Measurements from ENCODE around the gene CLDN12.
A peak's percentile ranks its signal among the peaks of the same experiment; 100 is the strongest.

CLDN12 gene

DNA sequence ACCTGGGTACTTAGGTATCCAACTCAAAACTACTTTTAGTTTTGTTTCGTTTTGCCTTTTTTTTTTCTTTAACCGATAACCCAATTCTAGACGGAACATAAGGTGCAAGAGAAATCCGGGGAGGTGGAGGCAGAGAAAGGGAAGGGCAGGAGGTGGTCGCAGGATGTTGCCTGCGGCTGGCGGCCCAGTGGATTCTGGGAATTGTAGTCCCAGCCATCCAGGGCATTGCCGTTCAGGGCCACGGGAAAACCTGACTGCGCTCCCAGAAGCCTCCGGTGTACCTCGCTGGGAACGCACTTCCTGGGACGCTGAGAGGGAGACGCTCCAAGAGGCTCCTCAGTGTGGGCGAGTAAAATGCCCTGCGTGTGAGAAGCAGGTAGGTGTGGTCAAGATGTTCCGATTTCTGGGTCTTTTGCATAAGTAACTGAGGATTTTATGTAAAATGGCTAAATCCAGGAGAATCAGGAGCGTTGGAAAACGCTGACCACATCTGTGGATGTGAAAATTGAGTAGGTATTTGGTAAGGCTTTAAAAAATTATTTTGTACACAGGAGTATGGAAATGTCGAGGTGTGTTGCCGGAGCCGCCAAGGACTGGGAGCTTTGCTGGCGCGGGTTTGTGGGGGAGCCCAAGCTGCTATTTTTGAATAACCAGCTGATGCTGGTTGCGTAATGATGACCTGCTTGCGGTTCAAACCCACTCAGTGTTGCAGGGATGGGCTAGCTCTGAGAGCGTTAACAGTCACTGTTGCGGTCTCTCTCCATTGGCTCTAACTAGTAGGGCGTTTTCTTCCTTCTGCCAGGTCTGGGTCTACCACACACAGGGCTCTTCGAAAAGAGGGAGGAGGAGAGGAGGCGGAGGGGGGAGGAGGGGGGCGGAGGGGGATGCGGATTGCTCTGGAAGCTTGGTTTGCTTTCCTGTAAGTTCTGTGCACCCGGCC lies at the start of gene CLDN12:
Gene CLDN12, plus strand, starts transcription at position 288 of the 940 bp plus-strand sequence. CDS start 9,216 bp downstream, outside the sequence.
- DNase-seq: peak; percentile 77

DNA sequence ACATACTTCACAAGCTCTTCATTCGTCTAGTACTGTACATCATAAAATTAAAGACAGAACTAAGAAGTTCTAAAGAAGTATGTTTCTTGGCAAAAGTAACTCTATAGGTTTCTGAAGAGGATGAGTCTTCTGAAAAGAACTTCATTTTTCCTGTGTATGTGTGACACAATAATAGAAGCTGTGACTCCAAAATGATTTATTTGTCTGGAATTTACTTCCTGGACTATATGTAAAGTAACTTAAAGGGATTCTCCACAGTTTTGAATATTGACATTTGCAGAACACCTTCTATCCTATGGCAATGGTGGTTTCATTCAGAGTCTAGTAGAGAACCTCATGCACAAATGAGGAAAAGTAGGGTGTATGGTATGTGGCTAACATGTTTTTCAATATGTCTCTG lies 19.8 kb upstream of the CLDN12 start:
- DNase-seq: no peak

DNA sequence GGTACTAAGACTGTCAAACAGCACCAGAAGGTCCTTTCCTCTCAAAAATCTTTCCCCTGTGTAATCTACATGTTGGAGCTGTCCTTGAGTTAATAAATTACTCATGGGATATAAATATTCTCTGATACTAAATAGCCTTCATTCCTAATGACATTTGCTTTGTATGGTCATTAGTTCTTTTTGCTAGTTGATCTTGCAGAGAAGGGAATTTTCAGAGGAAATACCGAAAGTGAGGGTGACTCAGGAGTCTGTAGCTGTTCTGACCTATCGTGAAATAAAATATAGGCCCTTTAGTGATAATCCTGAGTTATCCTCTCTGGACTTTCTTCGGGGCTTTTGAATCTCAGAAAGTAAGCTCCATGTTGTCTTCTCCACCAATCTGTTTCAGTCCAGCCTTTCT lies 19.4 kb upstream of the CLDN12 start:
- no peak for DNase-seq

DNA sequence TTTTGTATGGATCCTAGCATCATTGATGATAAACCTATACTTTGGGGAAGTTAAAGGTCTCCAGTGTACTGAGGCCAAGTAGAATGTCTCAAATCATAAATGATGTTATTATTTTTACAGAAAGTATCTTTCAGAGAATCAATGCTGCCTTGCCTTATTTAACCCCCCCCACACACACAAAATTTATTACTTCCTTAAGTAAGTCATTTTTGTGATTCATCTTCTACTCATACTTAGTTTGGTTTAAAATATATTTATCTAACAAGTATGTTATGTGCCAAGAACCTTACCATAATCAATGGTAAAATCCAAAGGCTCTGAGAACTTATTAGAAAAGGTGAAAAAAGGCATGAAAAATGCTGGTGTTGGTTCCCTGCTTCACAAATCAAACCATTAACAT lies 18.8 kb upstream of the CLDN12 start:
- DNase-seq: no peak

DNA sequence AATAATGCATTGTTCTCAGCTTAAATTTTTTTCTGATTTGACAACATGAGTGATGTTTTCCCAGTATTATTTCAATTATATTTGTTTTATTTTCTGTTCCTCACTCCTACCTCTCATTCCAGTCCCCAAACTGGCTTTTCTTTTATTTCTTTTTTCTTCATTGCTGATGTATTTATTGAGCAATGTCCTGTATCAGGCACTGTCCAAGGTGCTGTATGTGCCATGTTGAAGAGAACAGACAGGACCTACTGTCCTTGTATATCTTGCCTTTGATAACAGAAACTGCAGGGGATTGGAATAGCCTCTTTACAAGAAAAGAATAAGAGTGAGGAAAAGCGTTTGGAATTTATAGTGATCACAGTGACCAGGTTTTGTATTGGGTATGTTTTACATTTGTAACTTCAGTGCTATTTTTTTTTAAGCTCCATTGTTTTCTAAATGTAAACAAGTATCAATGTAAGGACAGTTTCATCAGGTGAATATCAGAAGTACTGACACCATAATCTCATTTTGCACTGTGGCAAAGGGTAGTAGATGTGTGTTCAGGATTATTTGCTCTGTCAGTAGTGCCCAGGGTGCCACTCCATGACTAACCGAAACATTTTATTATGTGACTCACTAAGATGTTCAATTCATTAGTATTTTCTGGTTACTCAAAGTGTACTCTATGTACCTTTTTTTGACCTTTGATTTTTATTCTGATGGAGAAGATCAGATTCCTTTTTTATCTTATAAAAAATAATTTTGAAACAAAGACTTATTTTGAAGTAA lies 15.6 kb upstream of the CLDN12 start:
- no peak for DNase-seq

DNA sequence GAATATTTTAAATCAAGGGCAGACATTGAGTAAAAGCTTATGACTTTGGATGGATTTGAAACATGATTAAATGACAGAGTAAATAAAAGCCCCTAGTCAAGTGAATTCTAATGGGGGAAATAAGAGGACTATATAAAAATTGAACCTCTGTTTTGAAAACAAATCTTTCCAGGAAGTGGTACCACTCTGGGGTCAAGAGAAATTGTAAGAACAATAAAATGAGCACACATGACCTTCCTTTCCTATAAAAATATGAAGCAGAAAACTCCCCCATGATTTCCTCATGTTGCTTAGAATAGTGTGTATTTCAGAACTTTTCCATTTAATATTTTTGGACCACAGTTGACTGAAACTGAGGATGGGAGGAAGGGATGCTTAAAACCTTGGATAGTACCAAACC lies 12.3 kb upstream of the CLDN12 start:
- no peak for DNase-seq

DNA sequence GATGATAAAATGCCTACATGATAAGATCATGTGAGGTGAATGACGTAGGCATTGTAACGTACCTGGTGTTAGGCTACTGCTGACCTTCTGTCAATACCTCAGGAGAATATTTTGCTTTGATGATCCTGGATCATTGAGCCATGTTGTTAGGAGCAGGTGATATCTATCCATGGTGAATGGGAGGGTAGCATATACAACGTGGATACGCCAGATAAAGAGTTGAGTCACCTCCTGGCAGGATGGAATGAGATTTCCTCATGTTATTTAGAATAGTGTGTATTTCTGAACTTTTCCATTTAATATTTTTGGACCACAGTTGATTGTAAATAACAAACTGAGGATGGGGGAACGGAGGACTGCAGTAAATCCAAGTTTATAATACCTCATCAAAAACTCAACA lies 11.8 kb upstream of the CLDN12 start:
- DNase-seq: no peak

DNA sequence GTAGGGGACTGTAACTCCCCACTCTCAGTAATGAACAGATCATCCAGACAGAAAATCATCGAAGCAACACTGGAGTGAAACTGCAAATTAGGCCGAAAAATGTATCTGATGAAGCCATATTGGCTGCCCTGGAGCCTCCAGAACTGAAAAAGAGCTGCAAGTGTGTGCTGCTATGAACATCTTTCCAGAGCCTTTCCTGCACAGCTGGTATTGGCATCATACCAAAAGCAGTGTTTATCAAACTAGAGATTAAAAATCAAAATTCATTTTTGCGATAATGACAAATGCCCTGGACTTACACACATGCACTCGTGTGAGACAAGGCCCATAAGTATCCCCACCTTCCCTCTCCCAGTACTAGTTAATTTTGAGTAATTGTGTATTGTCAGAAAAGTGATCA lies 6.8 kb upstream of the CLDN12 start:
- DNase-seq: no peak

DNA sequence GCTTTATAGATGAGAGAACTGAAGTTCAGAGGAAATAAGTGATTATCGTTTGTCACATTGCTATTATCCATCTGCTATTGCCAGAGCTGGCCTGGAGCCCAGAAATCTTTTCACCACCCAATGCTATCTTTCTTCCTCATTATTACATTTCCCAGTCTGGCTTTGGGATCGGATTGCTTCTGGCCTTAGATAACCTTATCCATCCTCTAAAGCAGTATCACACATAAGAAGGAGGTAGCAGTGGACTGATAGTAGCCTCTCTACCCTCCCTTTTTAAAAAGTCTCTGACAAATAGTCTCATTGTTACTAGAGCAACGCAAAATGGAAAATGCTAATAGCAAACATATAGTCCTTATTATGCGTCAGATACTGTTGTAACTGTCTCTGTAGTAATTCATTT lies 1.3 kb upstream of the CLDN12 start:
- no peak for DNase-seq

DNA sequence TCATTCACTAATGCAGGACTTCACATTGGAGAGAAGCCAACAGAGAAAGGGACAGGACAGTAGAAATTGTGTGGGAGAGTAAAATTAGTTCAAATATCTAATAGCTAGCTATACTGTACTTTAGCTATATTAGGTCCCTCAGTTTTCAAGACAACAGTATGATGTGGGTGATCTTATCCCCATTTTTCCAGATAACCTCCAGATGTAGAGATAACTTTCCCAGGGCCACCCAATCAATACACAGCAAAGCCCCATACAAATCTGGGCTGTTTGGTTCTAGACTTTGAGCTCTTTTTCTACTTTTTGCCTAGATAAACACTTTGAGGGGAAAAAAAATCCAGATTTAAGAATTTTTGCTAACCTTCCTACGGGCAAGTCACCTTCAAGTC lies 482 bp upstream of the CLDN12 start:
- no peak for DNase-seq

DNA sequence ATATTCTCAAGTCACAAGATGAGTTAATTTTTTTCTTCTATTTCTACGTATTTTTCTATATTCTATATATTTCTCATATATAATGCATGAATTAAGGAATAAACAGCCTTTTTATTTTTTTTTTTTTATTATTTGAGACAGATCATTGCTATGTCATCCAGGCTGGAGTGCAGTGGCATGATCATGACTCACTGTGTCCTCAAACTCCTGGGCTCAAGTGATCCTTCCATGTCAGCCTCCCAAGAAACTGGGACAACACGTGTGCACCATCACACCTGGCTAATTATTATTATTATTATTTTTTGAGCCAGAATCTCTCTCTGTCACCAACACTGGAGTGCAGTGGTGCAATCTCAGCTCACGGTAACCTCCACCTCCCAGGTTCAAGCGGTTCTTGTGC lies 1.5 kb downstream of the CLDN12 start:
- DNase-seq: no peak

DNA sequence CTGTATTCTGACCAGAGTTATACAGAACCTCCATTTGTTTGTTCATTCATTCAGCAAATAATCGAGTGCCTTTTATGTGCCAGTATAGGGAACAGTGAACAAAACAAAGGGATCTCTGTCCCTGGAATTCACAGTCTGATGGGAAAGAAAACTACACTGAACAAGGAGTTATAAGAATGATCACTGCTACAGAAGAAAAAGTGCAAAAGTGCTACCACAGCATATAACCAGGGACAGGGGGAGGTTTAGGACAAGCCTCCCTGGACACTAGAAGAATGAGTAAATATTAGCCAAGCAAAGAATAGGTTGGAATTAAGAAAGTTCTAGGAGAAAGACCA lies 4.2 kb downstream of the CLDN12 start:
- DNase-seq: no peak

DNA sequence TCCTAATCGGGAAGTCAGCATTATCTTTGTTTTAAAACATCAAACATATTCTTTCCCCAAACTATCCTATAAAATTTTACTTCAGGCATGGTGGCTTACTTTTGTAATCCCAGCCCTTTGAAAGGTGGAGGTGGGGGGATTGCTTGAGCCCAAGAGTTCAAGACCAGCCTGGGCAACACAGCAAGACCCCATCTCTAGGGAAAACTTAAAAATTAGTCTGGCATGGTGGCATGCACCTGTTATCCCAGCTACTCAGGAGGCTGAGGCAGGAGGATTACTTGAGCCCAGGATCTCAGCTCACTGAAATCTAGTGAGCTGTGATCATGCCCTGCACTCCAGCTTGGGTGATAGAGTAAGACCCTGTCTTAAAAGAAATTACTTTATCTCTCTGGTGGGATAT lies 4.9 kb downstream of the CLDN12 start:
- no peak for DNase-seq

DNA sequence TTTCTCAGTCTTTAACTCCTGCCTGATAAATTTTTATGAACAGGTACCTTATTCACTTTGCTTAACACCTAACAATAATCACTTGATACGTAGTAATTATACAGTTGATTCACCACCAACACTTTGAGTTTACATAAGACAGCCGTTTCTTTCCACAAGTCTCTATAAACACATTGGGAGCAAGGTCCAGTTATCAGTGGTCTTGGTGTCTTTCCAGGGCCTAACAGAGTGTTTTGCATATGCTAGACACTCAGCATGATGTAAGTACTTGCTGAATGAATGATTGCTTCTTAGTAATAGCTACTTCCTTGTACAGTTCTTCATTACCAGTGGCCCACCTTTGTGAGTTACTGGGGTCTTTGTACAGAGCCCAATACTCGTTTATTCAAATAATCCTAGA lies 6.4 kb downstream of the CLDN12 start:
- no peak for DNase-seq

DNA sequence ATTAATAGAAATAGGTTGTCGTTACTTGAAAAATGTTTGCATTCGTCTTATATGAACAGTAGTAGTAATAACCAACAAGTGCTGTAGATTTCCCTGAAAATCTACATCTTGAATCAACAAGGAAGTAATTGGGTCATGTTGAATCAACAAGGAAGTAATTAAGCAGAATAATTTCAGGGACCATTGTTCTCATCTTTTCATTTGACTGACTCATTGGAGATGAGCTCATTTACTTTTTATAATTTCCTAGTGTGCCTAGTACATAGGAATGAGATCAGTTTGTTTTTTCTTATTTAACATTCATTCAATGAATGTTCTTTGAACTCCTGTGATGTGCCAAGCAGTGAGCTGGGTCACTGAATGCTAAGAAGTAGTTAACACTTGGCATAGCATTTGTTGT lies 8.2 kb downstream of the CLDN12 start:
- DNase-seq: no peak

DNA sequence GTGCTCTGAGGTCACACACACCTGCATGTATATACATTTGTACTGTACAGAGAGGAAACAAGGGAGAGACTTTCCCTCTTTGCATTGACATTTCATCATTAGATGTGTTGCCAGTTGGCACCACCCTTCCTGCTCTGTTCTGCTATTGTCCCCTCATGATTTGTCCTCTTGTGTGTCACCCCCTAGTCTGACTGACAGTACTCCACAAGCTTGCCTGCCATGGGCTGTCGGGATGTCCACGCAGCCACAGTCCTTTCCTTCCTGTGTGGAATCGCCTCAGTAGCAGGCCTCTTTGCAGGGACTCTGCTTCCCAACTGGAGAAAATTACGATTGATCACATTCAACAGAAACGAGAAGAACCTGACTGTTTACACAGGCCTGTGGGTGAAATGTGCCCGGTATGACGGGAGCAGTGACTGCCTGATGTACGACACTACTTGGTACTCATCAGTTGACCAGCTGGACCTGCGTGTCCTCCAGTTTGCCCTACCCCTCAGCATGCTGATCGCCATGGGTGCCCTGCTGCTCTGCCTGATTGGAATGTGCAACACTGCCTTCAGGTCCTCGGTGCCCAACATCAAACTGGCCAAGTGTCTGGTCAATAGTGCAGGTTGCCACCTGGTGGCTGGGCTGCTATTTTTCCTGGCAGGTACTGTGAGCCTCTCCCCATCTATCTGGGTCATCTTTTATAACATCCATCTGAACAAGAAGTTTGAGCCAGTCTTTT lies 9.4 kb downstream of the CLDN12 start:
- peak; percentile 11 for DNase-seq

DNA sequence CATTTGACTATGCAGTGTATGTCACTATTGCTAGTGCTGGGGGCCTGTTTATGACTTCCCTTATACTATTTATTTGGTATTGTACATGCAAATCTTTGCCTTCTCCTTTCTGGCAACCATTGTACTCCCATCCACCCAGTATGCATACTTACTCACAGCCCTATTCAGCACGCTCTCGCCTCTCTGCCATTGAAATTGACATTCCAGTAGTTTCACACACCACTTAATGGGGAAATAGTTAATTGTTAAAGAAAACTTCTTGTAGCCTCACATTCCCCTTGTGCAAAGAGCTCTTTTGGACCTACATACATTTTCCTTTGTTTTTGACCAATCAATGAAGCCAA lies 9.9 kb downstream of the CLDN12 start:
- no peak for DNase-seq

DNA sequence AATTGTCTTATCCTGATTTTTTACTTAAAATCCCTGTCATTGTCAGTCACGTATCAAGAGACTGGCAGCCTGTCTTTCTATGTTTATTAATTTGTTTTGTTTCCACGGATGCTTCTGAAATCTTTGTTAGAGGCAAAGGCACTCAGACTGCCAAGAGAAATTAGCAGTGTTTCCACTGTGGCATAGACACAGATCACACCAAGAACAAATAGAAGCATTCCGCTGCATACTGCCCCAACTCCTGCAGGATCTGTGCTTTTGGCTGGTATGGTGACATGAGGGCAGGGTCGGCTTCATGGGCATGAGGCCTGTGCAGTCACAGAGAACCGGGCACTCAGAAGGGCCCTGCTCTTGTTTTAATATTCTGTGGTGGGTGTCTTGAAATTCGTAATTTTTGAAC lies 18.4 kb downstream of the CLDN12 start:
- no peak for DNase-seq

DNA sequence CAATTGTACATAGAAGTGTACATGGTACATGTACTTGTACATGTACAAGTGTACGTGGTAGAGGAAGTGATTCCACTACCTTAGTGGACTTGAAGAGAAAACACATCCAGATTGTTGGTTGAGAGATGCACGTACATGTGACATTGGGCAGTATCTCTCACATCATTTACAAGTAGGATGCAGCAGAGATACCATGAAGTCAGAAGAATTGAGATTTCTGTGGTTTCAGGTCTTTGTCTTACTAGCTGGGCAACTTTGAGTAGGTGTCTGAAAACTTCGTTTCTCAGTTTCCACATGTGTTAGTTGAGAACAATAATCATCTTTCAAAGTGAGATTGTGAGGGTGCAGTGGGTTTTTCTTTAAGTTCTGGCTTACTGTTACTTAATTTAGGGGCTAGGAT lies 21.5 kb downstream of the CLDN12 start:
- no peak for DNase-seq

DNA sequence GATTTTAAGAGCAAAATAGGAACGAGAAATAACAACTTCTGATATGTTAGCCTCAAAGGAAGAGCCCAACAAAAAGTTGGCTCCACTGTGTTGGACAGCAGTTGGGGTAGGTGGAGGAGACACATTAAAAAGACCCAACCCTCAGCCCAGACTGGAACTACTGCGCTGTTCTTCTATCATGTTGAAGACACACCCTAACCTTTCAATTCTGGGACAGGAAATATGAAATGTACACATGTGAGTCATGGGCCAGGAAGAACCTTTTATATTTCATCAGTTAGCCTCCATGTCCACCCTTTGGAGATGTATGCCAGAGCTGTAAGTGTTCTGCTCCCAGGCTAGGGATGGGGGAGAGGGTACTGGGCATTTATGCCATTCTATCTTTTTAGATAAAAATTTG lies 22.1 kb downstream of the CLDN12 start:
- DNase-seq: no peak

DNA sequence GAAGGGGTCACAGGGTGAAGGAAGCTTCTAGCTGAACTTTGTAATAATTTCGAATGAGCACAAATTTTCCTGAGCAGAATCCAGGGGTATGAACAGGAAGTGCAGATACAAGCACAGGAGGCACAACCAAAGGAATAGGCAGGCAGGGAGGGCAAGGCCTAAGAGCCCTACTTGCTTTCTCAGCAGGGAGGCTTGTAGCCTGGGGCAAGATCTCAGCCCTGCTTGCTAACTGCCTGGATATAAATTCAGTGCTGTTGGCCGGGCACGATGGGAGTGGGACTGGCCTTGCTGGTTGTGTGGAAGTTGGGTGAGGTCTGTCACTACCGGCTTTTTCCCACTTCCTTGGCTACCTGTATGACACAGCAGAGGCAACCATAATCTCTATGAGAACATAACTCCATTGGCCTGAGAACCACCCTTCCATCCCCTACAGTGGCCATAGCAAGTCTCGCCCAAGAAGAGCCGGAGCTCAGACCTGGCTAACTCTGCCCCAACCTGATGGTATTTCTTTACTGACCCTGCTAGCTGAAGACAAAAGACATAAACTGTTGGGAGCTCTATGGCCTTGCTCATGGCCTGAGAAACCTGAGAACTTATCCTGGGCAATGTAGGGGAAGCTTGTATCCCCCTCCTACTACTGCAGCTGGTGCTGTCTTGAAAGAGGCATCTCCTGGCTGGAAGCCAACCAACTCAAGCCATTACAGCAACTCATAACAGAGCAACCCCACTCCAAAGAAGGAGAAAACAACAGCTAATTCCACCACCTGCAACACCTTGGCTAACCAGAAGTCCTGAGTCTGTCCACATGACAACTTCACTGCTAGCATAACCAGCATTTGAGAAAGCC lies 27.6 kb downstream of the CLDN12 start:
- DNase-seq: no peak

DNA sequence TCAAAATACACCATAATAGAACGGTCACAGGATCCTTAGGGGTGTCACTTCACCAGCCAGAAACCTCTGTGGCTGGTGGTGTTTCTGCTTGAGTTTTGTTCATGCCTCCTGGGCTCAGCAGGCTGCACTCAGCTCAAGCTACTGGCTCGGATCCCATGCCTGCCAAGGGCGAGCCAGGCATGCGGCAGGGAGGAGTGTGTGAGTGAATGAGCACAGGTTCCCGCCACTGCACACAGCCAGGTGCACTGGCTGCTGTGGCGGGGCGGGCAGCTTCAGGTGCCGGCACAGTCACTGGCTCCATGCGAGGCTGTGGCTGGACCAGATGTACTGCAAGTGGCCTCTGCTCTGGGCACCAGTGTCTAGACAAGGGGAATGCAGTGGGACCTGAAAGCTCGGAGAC lies 29.5 kb downstream of the CLDN12 start:
- DNase-seq: no peak

DNA sequence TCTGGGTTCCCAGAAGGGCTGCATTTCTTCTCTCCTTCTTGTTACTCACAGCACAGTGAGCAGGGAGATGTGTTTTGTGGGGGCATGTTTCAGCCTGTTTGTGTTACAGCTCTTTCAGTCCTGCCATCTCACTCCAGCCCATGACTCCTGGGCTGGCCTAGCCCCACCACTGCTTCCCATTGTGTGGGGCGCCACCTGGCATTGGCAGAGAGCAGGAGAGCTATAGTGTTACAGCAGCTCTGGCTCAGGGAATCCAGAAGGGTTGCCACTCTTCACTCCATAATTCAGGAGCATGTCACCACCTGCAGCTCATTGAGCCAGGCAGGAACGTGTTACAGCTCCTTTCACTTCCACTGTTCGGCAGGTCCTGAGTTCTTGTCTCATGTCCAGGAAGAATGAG lies 30.0 kb downstream of the CLDN12 start:
- DNase-seq: no peak

Measured in stimulated activated CD4-positive, alpha-beta T cell treated with anti-CD3 and anti-CD28 coated beads, Interleukin-4, amount 100 ng/mL, for 24 hours (primary cell).